Measurements from ENCODE around the gene COL6A2. TPM values are rescaled to one million over a fixed set of nuclear protein-coding genes. Genes with fewer than 3 reads are reported as not detected.
"Not testable (repeated sequence)": the region's sequence is repeated elsewhere in the genome, so short reads cannot be mapped to it uniquely, and the experiment has no call there.

COL6A2 gene
- total RNA-seq, 1 donor from 2014 or later, result 2.0 TPM

DNA sequence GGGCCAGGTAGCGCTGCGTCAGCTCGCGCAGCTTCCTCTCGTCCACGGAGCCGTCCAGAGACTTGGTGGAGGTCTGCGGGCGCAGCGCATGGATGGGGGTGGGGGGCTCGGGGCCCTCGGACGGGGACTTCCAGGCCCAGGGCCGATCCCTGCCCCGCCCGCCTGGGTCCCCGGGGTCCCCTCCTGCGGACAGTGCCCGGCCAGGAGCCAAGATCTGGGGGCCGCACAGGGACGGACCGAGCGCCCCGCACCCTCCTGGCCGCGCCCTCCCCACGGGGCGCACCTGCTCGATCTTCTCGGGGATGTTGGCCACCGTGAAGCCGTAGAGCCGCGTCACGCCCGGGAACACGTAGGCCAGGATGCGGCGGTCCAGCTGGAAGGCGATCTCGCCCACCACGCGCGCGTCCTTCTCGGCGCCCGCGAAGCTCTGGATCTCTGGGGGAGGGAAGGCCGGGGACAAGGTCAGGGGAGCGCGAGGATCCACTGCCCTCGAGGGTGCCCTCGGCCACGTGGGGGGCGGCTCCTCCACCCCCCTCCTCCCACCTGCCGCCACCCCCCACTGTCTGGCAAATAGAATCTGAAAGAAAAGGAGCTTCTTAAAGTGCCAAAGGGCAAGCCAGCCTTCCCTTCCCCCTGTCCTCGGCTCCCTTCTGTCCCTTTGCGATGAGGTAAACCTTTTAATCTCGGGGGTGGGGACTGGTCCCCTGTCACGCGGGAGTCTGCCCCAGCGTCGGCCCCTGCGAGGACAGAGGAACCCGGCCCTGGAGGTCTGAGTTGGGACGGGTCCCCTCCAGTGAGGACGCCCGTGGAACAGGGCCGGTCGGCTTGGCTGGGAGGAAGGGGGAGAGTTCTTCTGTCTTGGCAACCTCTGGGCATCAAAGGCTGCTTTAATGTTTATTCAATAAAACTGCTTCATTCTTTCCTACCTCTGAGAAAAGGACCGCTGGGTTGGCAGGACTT lies 64.0 kb downstream of the COL6A2 start:
- Mint-ChIP-seq H3K27me3 (peaks cover 2% of the 10 kb centered on the region), H3K9me3 (no peaks in the 10 kb centered on the region), H3K4me1 (no peaks in the 10 kb centered on the region), H3K27ac (no peak overlapping the region), H3K4me3 (no peak overlapping the region), H3K36me3 (ENCODE audit: low read depth) (peaks cover 8% of the 10 kb centered on the region)
- intact Hi-C loops (cut with micrococcal nuclease), result no loop called here
- DNase-seq, result no peak

DNA sequence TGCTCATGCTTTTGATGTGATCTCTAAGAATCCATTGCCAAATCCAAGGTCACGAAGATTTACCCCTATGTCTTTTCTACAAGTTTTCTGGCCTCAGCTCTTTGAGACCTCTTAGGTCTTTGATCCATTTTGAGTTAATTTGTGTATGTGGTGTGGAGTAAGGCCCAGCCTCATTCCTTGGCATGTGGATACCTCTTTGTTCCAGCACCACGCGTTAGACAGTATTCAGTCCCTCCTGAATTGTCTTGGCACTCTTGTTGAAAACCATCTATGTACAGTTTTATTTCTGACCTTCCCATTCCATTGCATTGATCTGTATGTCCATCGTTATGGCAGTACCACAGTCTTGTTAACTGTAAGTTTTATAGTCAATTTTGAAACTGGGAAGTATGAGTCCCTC lies 65.5 kb downstream of the COL6A2 start:
- Mint-ChIP-seq H3K4me3 (no peak overlapping the region), H3K36me3 (ENCODE audit: low read depth) (peaks cover 8% of the 10 kb centered on the region), H3K27me3 (peaks cover 2% of the 10 kb centered on the region), H3K27ac (no peak overlapping the region), H3K4me1 (no peaks in the 10 kb centered on the region), H3K9me3 (no peaks in the 10 kb centered on the region)
- intact Hi-C loops (cut with micrococcal nuclease), result no loop called here
- DNase-seq, result no peak

DNA sequence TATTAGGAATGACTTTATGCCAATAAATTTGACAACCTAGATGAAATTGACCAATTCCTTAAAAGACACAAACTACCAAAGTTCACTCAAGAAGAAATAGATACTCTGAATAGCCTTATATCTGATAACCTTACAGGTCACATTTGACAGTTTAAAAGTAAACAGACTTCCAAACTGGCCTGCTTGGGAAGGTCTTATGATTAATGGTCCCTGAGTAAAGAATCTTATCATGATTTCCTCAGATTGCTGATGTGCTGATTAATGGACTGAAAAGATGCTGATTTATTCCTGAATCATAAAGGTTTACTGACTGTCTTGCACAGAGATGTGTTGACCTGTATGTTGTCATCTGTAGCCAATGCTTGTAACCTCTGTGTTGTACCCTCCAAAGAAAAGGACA lies 67.2 kb downstream of the COL6A2 start:
- no peak overlapping the region for H3K4me3 Mint-ChIP-seq
- peaks cover 8% of the 10 kb centered on the region for H3K36me3 Mint-ChIP-seq (ENCODE audit: low read depth)
- no peak overlapping the region for H3K27ac Mint-ChIP-seq
- no peaks in the 10 kb centered on the region for H3K9me3 Mint-ChIP-seq
- H3K27me3 Mint-ChIP-seq, result peaks cover 2% of the 10 kb centered on the region
- DNase-seq, result no peak
- no peaks in the 10 kb centered on the region for H3K4me1 Mint-ChIP-seq
- intact Hi-C loops (cut with micrococcal nuclease), result no loop called here

DNA sequence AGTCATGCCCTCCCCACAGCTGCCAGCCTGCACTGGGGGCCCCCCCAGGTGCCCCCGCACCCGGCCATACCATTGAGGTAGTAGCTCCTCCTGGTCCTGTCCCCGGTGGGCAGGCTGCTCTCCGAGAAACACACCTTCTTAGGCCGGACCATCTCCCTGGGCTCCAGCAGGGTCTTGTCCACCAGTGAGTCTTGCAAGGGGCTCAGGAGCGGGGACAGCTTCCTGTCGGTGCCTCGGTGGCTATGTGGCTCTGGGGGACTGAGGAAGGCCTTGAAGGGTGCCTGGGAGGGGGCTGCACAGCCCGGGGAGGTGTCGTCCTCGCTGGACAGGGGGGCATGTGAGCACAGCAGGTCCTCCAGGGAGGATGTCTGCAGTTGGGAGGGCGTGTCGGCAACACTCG lies 70.3 kb downstream of the COL6A2 start:
- Mint-ChIP-seq H3K4me3 (no peak overlapping the region), H3K4me1 (peaks cover 6% of the 10 kb centered on the region), H3K9me3 (peaks cover under 1% of the 10 kb centered on the region), H3K27ac (no peak overlapping the region), H3K36me3 (ENCODE audit: low read depth) (no peaks in the 10 kb centered on the region), H3K27me3 (peaks cover 2% of the 10 kb centered on the region)
- DNase-seq, result no peak
- intact Hi-C loops (cut with micrococcal nuclease), result no loop called here

DNA sequence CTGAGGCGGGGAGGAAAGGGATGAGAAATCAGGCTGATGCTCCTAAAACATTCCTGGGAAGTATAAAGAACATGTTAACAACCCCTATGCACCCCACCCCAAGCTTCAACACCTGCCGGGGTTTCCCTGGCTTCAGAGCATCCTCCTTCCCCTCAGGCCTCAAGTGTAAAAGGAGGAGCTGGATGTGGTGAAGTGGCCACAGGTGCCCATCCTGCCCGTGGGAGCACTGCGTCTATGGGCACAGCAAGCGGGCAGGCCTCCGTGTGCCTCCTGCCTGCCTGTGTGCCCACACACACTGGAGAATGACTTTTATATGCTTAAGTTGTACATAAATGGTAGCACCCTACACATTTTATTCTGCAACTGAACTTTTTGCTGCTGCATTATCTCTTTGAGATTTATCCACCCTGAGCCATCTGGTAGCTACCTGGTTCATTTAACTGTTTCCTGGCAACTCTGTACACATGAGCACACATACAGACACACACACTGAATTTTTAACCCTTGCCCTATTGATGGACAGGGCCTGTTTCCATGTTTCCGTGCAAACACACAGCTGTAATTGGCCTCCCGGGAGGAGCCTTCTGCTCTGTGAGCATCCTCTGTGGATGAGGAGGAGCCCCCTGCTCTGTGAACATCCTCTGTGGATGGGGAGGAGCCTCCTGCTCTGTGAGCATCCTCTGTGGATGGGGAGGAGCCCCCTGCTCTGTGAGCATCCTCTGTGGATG lies 70.9 kb downstream of the COL6A2 start:
- Mint-ChIP-seq H3K9me3 (peaks cover 5% of the 10 kb centered on the region), H3K27me3 (peaks cover 2% of the 10 kb centered on the region), H3K4me3 (no peak overlapping the region), H3K4me1 (peaks cover 6% of the 10 kb centered on the region), H3K27ac (no peak overlapping the region), H3K36me3 (ENCODE audit: low read depth) (no peaks in the 10 kb centered on the region)
- intact Hi-C loops (cut with micrococcal nuclease), result no loop called here
- DNase-seq, result no peak

DNA sequence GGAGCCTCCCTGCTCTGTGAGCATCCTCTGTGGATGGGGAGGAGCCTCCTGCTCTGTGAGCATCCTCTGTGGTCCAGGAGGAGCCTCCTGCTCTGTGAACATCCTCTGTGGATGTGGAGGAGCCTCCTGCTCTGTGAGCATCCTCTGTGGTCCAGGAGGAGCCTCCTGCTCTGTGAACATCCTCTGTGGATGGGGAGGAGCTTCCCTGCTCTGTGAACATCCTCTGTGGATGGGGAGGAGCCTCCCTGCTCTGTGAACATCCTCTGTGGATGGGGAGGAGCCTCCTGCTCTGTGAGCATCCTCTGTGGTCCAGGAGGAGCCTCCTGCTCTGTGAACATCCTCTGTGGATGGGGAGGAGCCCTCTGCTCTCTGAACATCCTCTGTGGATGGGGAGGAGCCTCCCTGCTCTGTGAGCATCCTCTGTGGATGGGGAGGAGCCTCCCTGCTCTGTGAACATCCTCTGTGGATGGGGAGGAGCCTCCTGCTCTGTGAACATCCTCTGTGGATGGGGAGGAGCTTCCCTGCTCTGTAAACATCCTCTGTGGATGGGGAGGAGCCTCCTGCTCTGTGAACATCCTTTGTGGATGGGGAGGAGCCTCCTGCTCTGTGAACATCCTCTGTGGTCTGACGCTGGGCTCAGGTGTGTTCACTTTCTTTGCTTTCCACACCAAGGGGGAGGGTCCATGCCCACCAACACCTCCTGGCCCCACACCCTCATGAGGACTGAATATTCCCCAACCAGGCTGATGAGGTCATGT lies 72.7 kb downstream of the COL6A2 start:
- Mint-ChIP-seq H3K27me3 (peaks cover 14% of the 10 kb centered on the region), H3K9me3 (peaks cover 19% of the 10 kb centered on the region)
- H3K36me3 Mint-ChIP-seq (ENCODE audit: low read depth); H3K4me3 Mint-ChIP-seq; H3K27ac Mint-ChIP-seq; H3K4me1 Mint-ChIP-seq; intact Hi-C loops (cut with micrococcal nuclease): not testable (repeated sequence)
- peak; percentile 77 for DNase-seq

DNA sequence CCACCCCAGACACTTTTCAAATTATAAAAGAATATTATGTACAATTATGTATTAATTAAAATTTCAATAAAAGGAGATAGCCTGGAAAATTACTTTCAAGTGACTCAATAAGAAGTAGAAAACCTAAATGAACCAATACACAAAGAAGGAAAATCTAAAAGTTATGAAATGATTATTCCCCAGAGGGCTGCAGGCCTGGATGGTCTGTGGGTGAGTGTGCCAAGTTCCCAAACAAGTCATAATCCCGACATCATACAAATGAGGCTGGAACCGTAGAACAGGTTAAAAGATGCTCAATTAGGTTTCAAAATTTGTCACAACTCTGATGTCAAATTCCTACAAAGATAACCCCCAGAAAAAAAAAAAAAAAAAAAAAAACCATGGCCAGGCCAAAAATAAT lies 73.7 kb downstream of the COL6A2 start:
- H3K4me3 Mint-ChIP-seq, result no peak overlapping the region
- H3K27ac Mint-ChIP-seq, result no peak overlapping the region
- H3K27me3 Mint-ChIP-seq, result peaks cover 20% of the 10 kb centered on the region
- H3K9me3 Mint-ChIP-seq, result peaks cover 27% of the 10 kb centered on the region
- intact Hi-C loops (cut with micrococcal nuclease), result no loop called here
- H3K4me1 Mint-ChIP-seq, result peaks cover 6% of the 10 kb centered on the region
- H3K36me3 Mint-ChIP-seq (ENCODE audit: low read depth), result peaks cover 2% of the 10 kb centered on the region
- DNase-seq, result no peak

DNA sequence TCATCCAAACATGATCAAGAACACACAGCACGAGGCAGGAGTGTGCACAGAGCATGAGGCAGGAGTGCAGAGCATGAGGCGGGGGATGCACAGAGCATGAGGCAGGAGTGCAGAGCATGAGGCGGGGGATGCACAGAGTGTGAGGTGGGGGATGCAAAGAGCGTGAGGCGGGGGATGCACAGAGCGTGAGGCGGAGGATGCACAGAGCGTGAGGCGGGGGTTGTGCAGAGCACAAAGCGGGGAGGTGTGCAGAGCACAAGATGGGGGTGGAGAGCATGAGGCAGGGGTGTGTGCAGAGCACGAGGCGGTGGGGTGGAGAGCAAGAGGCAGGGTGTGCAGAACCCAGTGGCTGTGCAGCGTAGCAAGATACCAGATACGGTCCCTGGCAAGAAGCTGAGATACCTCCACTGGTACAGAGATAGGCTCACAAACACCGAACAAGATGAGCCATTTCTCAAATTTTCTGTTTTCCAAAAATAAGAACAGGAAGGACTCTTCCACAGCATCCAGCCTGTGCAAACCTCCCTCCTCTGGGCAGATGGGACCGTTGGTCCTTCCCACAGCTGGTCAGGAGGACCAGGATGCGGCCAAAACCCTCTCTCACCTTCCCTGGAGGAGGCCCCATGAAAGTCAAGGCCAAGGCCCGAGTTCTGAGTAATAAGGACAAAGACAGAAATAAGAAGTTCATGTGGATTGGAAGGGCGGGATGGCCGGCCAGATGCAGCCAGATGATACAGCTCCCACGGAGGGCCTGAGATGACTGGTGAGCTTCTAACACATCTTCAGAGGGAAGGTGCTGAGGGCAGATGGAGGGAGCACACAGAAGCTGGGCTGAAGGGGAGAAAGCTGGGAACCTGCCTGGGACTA lies 74.3 kb downstream of the COL6A2 start:
- DNase-seq, result no peak
- Mint-ChIP-seq H3K27ac (no peak overlapping the region), H3K36me3 (ENCODE audit: low read depth) (peaks cover 2% of the 10 kb centered on the region), H3K4me1 (peaks cover 6% of the 10 kb centered on the region), H3K27me3 (peaks cover 25% of the 10 kb centered on the region), H3K9me3 (peaks cover 32% of the 10 kb centered on the region), H3K4me3 (no peak overlapping the region)
- intact Hi-C loops (cut with micrococcal nuclease), result no loop called here

DNA sequence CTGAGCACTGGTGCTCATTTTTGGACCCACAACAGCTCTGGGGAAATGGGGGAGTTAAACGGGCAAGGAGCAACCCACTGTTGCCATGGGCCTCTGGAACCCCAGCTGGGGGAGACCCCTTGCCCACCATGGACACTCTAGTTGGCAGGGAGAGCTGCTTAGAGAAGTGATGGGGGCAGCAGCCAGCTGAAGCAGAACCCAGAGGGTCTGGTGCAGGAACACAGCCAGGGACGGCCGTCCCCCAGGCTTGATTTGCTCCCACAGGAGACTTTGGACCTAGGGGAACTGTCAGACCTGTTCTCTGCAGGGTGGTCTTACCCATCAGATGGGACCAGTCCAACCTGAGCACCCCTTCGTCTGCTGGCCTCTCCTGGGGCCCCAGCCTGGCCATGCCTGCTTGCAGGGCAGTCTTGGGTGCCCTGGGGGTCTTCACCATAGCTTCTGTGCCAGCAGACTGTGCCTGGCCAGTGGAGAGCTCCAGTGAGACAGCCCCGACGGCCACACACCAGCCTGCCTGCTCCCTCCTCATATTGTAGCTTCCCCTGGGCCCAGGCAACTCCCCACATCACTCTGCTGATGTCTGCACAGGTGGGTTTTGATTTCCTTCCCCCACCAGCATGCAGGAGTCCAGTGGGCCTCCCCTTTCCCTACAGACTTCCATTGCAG lies 75.1 kb downstream of the COL6A2 start:
- Mint-ChIP-seq H3K27me3 (peaks cover 25% of the 10 kb centered on the region), H3K27ac (no peak overlapping the region), H3K4me1 (peaks cover 6% of the 10 kb centered on the region), H3K36me3 (ENCODE audit: low read depth) (peaks cover 2% of the 10 kb centered on the region), H3K4me3 (no peak overlapping the region), H3K9me3 (peaks cover 36% of the 10 kb centered on the region)
- no peak for DNase-seq
- intact Hi-C loops (cut with micrococcal nuclease), result no loop called here

DNA sequence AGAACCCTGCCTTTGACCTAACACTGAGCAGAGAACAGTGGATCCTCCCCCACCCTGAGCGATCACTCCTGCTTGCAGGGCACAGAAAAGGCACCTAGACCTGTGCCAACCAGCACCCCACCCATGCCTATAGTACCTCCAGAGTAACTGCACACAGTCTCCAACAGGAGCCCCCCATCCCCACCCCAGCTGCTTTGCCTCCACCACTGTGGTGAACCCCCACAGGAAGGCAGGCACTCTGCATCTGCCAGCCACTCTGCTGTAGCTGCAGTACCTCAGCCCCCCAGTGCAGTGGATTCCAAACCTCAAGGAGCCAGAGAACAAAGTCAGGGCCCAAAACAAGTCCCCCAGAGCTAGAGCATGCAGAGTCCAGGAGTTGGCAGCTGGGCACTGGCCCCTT lies 75.7 kb downstream of the COL6A2 start:
- Mint-ChIP-seq H3K4me1 (peaks cover 6% of the 10 kb centered on the region), H3K27me3 (peaks cover 25% of the 10 kb centered on the region), H3K9me3 (peaks cover 36% of the 10 kb centered on the region), H3K27ac (no peak overlapping the region), H3K4me3 (no peak overlapping the region), H3K36me3 (ENCODE audit: low read depth) (peaks cover 2% of the 10 kb centered on the region)
- intact Hi-C loops (cut with micrococcal nuclease), result no loop called here
- DNase-seq, result no peak

DNA sequence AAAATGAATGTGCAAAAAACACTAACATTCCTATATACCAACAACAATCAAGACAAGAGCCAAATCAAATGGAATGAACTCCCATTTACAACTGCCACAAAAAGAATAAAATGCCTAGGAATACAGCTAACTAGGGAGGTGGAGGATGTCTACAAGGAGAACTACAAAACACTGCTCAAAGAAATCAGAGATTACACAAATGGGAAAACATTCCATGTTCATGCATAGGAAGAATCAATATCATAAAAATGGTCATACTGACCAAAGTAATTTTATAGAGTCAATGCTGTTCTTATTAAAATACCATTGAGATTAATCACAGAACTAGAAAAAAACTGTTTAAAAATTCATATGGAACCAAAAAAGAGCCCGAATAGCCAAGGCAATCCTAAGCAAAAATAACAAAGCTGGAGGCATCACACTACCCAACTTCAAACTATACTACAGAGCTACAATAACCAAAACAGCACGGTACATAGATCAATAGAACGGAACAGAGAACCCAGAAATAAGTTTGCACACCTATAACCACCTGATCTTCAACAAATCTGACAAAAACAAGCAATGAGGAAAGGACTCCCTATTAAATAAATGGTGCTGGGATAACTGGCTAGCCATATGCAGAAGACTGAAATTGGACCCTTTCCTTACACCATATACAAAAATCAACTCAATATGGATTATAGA lies 78.7 kb downstream of the COL6A2 start:
- H3K4me3 Mint-ChIP-seq; H3K4me1 Mint-ChIP-seq; H3K36me3 Mint-ChIP-seq (ENCODE audit: low read depth); DNase-seq; H3K27ac Mint-ChIP-seq; intact Hi-C loops (cut with micrococcal nuclease): not testable (repeated sequence)
- Mint-ChIP-seq H3K9me3 (peaks cover 36% of the 10 kb centered on the region), H3K27me3 (peaks cover 25% of the 10 kb centered on the region)

DNA sequence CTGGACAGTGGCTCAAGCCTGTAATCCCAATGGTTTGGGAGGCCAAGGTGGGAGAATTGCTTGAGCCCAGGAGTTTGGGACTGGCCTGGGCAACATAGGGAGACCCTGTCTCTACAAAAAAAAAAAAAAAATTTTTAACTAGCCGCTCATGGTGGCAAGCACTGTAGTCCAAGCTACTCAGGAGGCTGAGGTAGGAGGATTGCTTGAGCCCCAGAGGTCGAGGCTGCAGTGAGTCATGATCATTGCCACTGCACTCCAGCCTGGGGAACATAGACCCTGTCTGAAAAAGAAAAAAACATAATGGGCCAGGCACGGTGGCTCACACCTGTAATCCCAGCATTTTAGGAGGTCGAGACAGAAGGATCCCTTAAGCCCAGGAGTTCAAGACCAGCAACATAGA lies 81.0 kb downstream of the COL6A2 start:
- intact Hi-C loops (cut with micrococcal nuclease), result no loop called here
- Mint-ChIP-seq H3K4me1 (no peaks in the 10 kb centered on the region), H3K27ac (no peak overlapping the region), H3K9me3 (peaks cover 31% of the 10 kb centered on the region), H3K4me3 (no peak overlapping the region), H3K36me3 (ENCODE audit: low read depth) (peaks cover 2% of the 10 kb centered on the region), H3K27me3 (peaks cover 25% of the 10 kb centered on the region)
- DNase-seq, result no peak

Data from activated CD4-positive, alpha-beta T cell treated with anti-CD3 and anti-CD28 coated beads, Interleukin-2, amount 10 ng/mL, durations not matched to agents 24 days and 14 days (primary cell).